ENCODE data around the gene CLDN34. TPM values are rescaled to one million over a fixed set of nuclear protein-coding genes. Genes with fewer than 3 reads are reported as not detected.
A peak's percentile ranks its signal among the peaks of the same experiment; 100 is the strongest.

The CLDN34 gene
- total RNA-seq, 2 donors from 2014 or later = not detected

- Mint-ChIP-seq H3K9me3 (no peaks in the 10 kb centered on the region), H3K4me3 (no peak overlapping the region), H3K27ac (no peak overlapping the region), H3K4me1 (ENCODE audit: low read depth) (peaks cover 12% of the 10 kb centered on the region), H3K36me3 (ENCODE audit: insufficient read depth in 2 of 2) (no peaks in the 10 kb centered on the region), H3K27me3 (ENCODE audit: low read depth) (peaks cover 11% of the 10 kb centered on the region)
- ATAC-seq (replicated peaks in 1 of 2) (no peak), DNase-seq (no peak)
Measured at GRCh38 chrX:9992061-9992460, 24.9 kb downstream of the CLDN34 start.

GRCh38 chrX:9992724-9993123 is 25.6 kb downstream of the CLDN34 start:
- ATAC-seq (replicated peaks in 1 of 2) = no peak
- Mint-ChIP-seq H3K27me3 (ENCODE audit: low read depth) (peaks cover 6% of the 10 kb centered on the region), H3K9me3 (no peaks in the 10 kb centered on the region), H3K4me3 (no peak overlapping the region), H3K27ac (no peak overlapping the region), H3K4me1 (ENCODE audit: low read depth) (peaks cover 19% of the 10 kb centered on the region), H3K36me3 (ENCODE audit: insufficient read depth in 2 of 2) (no peaks in the 10 kb centered on the region)
- DNase-seq = no peak

- H3K27ac Mint-ChIP-seq = no peak overlapping the region
- peaks cover 6% of the 10 kb centered on the region for H3K27me3 Mint-ChIP-seq (ENCODE audit: low read depth)
- H3K36me3 Mint-ChIP-seq (ENCODE audit: insufficient read depth in 2 of 2) = no peaks in the 10 kb centered on the region
- peak; percentile 74 to 78 for DNase-seq
- H3K4me1 Mint-ChIP-seq (ENCODE audit: low read depth) = peaks cover 32% of the 10 kb centered on the region
- ATAC-seq (replicated peaks in 1 of 2) = peak; percentile 29 to 31
- H3K4me3 Mint-ChIP-seq = no peak overlapping the region
- H3K9me3 Mint-ChIP-seq = no peaks in the 10 kb centered on the region
Measured at GRCh38 chrX:9995855-9996339, 28.7 kb downstream of the CLDN34 start.

- DNase-seq = no peak
- peaks cover 6% of the 10 kb centered on the region for H3K27me3 Mint-ChIP-seq (ENCODE audit: low read depth)
- peak overlapping the region; percentile 24 to 65 for H3K4me3 Mint-ChIP-seq
- H3K27ac Mint-ChIP-seq = no peak overlapping the region
- no peaks in the 10 kb centered on the region for H3K9me3 Mint-ChIP-seq
- H3K36me3 Mint-ChIP-seq (ENCODE audit: insufficient read depth in 2 of 2) = no peaks in the 10 kb centered on the region
- no peak for ATAC-seq (replicated peaks in 1 of 2)
- H3K4me1 Mint-ChIP-seq (ENCODE audit: low read depth) = peaks cover 32% of the 10 kb centered on the region
Measured at GRCh38 chrX:9997041-9997440, 29.9 kb downstream of the CLDN34 start.

- peak; percentile 69 to 80 for DNase-seq
- no peak overlapping the region for H3K27ac Mint-ChIP-seq
- H3K36me3 Mint-ChIP-seq (ENCODE audit: insufficient read depth in 2 of 2) = no peaks in the 10 kb centered on the region
- peaks cover 6% of the 10 kb centered on the region for H3K27me3 Mint-ChIP-seq (ENCODE audit: low read depth)
- H3K4me1 Mint-ChIP-seq (ENCODE audit: low read depth) = peaks cover 32% of the 10 kb centered on the region
- peak; percentile 97 to 98 for ATAC-seq (replicated peaks in 1 of 2)
- no peaks in the 10 kb centered on the region for H3K9me3 Mint-ChIP-seq
- peak overlapping the region; percentile 24 to 65 for H3K4me3 Mint-ChIP-seq
Measured at GRCh38 chrX:9997524-9997923, 30.4 kb downstream of the CLDN34 start.

- H3K4me3 Mint-ChIP-seq = no peak overlapping the region
- H3K27me3 Mint-ChIP-seq (ENCODE audit: low read depth) = peaks cover 12% of the 10 kb centered on the region
- ATAC-seq (replicated peaks in 1 of 2) = no peak
- H3K4me1 Mint-ChIP-seq (ENCODE audit: low read depth) = peaks cover 40% of the 10 kb centered on the region
- no peak for DNase-seq
- no peaks in the 10 kb centered on the region for H3K9me3 Mint-ChIP-seq
- no peaks in the 10 kb centered on the region for H3K36me3 Mint-ChIP-seq (ENCODE audit: insufficient read depth in 2 of 2)
- H3K27ac Mint-ChIP-seq = no peak overlapping the region
Measured at GRCh38 chrX:10001496-10001895, 34.3 kb downstream of the CLDN34 start.

- Mint-ChIP-seq H3K36me3 (ENCODE audit: insufficient read depth in 2 of 2) (peaks cover 0 to 1% of the 10 kb centered on the region in 2 donors), H3K4me3 (no peak overlapping the region), H3K4me1 (ENCODE audit: low read depth) (peaks cover 22% of the 10 kb centered on the region), H3K27ac (no peak overlapping the region), H3K27me3 (ENCODE audit: low read depth) (peaks cover 17% of the 10 kb centered on the region), H3K9me3 (no peaks in the 10 kb centered on the region)
- ATAC-seq (replicated peaks in 1 of 2) = no peak
- DNase-seq = no peak
Measured at GRCh38 chrX:10004832-10005475, 37.8 kb downstream of the CLDN34 start.

- Mint-ChIP-seq H3K27ac (no peak overlapping the region), H3K4me3 (no peak overlapping the region)
- ATAC-seq (replicated peaks in 1 of 2) = no peak
Measured at GRCh38 chrX:10006086-10006485, 38.9 kb downstream of the CLDN34 start.

GRCh38 chrX:10006770-10007169 is 39.6 kb downstream of the CLDN34 start:
- no peaks in the 10 kb centered on the region for H3K9me3 Mint-ChIP-seq

More at GRCh38 chrX:10006086-10006485, 38.9 kb downstream of the CLDN34 start:
- peaks cover 31% of the 10 kb centered on the region for H3K4me1 Mint-ChIP-seq (ENCODE audit: low read depth)
- no peaks in the 10 kb centered on the region for H3K9me3 Mint-ChIP-seq
- H3K27me3 Mint-ChIP-seq (ENCODE audit: low read depth) = peaks cover 24% of the 10 kb centered on the region
- peaks cover 0 to 1% of the 10 kb centered on the region in 2 donors for H3K36me3 Mint-ChIP-seq (ENCODE audit: insufficient read depth in 2 of 2)
- no peak for DNase-seq

GRCh38 chrX:10007621-10008020 is 40.5 kb downstream of the CLDN34 start:
- ATAC-seq (replicated peaks in 1 of 2) = no peak
- Mint-ChIP-seq H3K4me1 (ENCODE audit: low read depth) (peaks cover 44% of the 10 kb centered on the region), H3K36me3 (ENCODE audit: insufficient read depth in 2 of 2) (peaks cover 0 to 1% of the 10 kb centered on the region in 2 donors), H3K9me3 (no peaks in the 10 kb centered on the region), H3K27ac (no peak overlapping the region), H3K27me3 (ENCODE audit: low read depth) (peaks cover 27% of the 10 kb centered on the region), H3K4me3 (no peak overlapping the region)
- no peak for DNase-seq

More at GRCh38 chrX:10006770-10007169, 39.6 kb downstream of the CLDN34 start:
- ATAC-seq (replicated peaks in 1 of 2) = no peak
- no peak overlapping the region for H3K27ac Mint-ChIP-seq
- no peak overlapping the region for H3K4me3 Mint-ChIP-seq
- peaks cover 26% of the 10 kb centered on the region for H3K27me3 Mint-ChIP-seq (ENCODE audit: low read depth)
- no peak for DNase-seq
- peaks cover 38% of the 10 kb centered on the region for H3K4me1 Mint-ChIP-seq (ENCODE audit: low read depth)
- H3K36me3 Mint-ChIP-seq (ENCODE audit: insufficient read depth in 2 of 2) = peaks cover 0 to 1% of the 10 kb centered on the region in 2 donors

- Mint-ChIP-seq H3K27me3 (ENCODE audit: low read depth) (peaks cover 36% of the 10 kb centered on the region), H3K9me3 (no peaks in the 10 kb centered on the region), H3K4me3 (no peak overlapping the region), H3K4me1 (ENCODE audit: low read depth) (peaks cover 46% of the 10 kb centered on the region), H3K36me3 (ENCODE audit: insufficient read depth in 2 of 2) (peaks cover 5% of the 10 kb centered on the region in 2 donors), H3K27ac (no peak overlapping the region)
- ATAC-seq (replicated peaks in 1 of 2) (no peak), DNase-seq (no peak)
Measured at GRCh38 chrX:10008483-10009056, 41.4 kb downstream of the CLDN34 start.

GRCh38 chrX:10009741-10010140 is 42.6 kb downstream of the CLDN34 start:
- no peak for DNase-seq
- H3K36me3 Mint-ChIP-seq (ENCODE audit: insufficient read depth in 2 of 2) = peaks cover 5 to 8% of the 10 kb centered on the region in 2 donors
- peaks cover 42% of the 10 kb centered on the region for H3K27me3 Mint-ChIP-seq (ENCODE audit: low read depth)
- H3K4me1 Mint-ChIP-seq (ENCODE audit: low read depth) = peaks cover 46% of the 10 kb centered on the region
- H3K9me3 Mint-ChIP-seq = no peaks in the 10 kb centered on the region
- H3K27ac Mint-ChIP-seq = no peak overlapping the region
- ATAC-seq (replicated peaks in 1 of 2) = no peak
- H3K4me3 Mint-ChIP-seq = peak overlapping the region in 1 of 2 donors; percentile 46

GRCh38 chrX:10010686-10011085 is 43.5 kb downstream of the CLDN34 start:
- Mint-ChIP-seq H3K9me3 (no peaks in the 10 kb centered on the region), H3K4me1 (ENCODE audit: low read depth) (peaks cover 39% of the 10 kb centered on the region), H3K4me3 (peak overlapping the region; percentile 64 to 68), H3K27me3 (ENCODE audit: low read depth) (peaks cover 39% of the 10 kb centered on the region), H3K27ac (peak overlapping the region; percentile 43), H3K36me3 (ENCODE audit: insufficient read depth in 2 of 2) (peaks cover 5 to 8% of the 10 kb centered on the region in 2 donors)
- DNase-seq (no peak), ATAC-seq (replicated peaks in 1 of 2) (no peak)
